Measurements from ENCODE around the gene ABCB8.

ABCB8 gene

DNA sequence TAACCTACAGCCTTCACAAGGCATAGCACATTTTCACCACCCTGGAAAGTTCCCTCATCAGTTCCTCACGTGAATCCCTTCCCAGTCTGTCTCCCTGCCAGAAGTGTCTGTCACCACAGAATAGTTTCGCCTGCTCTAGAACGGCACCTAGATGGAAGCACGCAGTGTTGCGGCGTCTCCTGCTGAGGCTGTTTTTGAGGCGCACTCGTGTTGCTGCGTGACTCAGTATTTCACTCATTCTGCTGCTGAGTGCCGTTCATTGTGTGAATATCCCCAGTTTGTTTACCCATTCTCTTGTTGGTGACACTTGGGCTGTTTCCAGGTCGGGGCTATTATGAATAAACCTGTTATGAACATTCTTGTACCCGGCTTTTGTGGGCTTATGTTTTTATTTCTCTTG lies 24.7 kb upstream of the ABCB8 start:
- DNase-seq (ENCODE audit: low read depth in 1 of 2, low spot score in 1 of 2) = no peak
- H3K27me3 ChIP-seq (ENCODE audit: insufficient read depth, poor library complexity, severe bottlenecking) = no peaks in the 10 kb centered on the region
- H3K27ac ChIP-seq (replicated peaks) = no peak overlapping the region
- no peak overlapping the region for H3K4me3 ChIP-seq (replicated peaks; ENCODE audit: insufficient read depth, low read length)
- TF ChIP-seq SPI1 (IDR thresholded peaks at IDR 0.05; ENCODE audit: borderline replicate concordance, low read depth) (no peak), GABPA (IDR thresholded peaks at IDR 0.05; ENCODE audit: low read depth) (no peak), POLR2AphosphoS5 (IDR thresholded peaks at IDR 0.05; ENCODE audit: low read depth) (no peak)
- TF ChIP-seq, protein P1, sequence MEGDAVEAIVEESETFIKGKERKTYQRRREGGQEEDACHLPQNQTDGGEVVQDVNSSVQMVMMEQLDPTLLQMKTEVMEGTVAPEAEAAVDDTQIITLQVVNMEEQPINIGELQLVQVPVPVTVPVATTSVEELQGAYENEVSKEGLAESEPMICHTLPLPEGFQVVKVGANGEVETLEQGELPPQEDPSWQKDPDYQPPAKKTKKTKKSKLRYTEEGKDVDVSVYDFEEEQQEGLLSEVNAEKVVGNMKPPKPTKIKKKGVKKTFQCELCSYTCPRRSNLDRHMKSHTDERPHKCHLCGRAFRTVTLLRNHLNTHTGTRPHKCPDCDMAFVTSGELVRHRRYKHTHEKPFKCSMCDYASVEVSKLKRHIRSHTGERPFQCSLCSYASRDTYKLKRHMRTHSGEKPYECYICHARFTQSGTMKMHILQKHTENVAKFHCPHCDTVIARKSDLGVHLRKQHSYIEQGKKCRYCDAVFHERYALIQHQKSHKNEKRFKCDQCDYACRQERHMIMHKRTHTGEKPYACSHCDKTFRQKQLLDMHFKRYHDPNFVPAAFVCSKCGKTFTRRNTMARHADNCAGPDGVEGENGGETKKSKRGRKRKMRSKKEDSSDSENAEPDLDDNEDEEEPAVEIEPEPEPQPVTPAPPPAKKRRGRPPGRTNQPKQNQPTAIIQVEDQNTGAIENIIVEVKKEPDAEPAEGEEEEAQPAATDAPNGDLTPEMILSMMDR (IDR thresholded peaks at IDR 0.05; ENCODE audit: insufficient read depth, low read length) = no peak
- TF ChIP-seq, protein P2, sequence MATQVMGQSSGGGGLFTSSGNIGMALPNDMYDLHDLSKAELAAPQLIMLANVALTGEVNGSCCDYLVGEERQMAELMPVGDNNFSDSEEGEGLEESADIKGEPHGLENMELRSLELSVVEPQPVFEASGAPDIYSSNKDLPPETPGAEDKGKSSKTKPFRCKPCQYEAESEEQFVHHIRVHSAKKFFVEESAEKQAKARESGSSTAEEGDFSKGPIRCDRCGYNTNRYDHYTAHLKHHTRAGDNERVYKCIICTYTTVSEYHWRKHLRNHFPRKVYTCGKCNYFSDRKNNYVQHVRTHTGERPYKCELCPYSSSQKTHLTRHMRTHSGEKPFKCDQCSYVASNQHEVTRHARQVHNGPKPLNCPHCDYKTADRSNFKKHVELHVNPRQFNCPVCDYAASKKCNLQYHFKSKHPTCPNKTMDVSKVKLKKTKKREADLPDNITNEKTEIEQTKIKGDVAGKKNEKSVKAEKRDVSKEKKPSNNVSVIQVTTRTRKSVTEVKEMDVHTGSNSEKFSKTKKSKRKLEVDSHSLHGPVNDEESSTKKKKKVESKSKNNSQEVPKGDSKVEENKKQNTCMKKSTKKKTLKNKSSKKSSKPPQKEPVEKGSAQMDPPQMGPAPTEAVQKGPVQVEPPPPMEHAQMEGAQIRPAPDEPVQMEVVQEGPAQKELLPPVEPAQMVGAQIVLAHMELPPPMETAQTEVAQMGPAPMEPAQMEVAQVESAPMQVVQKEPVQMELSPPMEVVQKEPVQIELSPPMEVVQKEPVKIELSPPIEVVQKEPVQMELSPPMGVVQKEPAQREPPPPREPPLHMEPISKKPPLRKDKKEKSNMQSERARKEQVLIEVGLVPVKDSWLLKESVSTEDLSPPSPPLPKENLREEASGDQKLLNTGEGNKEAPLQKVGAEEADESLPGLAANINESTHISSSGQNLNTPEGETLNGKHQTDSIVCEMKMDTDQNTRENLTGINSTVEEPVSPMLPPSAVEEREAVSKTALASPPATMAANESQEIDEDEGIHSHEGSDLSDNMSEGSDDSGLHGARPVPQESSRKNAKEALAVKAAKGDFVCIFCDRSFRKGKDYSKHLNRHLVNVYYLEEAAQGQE (IDR thresholded peaks at IDR 0.05; ENCODE audit: insufficient replicate concordance, low read depth) = no peak

DNA sequence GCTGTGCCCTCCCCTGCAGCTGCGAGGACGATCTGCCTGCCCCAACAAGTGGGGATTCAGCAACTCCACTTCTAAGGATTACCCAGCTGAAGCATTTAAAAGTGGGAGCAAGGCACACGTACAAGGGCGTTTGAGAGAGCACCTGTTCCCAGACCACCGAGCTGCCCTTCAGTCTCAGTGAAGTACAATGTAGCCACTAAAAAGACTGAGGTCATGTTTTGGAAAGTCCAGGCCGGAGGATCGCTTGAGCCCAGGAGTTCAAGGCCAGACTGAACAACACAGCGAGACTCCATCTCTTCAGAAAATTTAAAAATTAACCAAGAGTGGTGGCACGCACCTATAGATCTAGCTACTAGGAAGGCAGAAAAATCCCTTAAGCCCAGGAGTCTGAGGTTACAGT lies 22.7 kb upstream of the ABCB8 start:
- Histone ChIP-seq H3K4me3 (replicated peaks; ENCODE audit: insufficient read depth, low read length) (no peak overlapping the region), H3K27ac (replicated peaks) (no peak overlapping the region), H3K27me3 (ENCODE audit: insufficient read depth, poor library complexity, severe bottlenecking) (no peaks in the 10 kb centered on the region)
- no peak for DNase-seq (ENCODE audit: low read depth in 1 of 2, low spot score in 1 of 2)
- TF ChIP-seq SPI1 (IDR thresholded peaks at IDR 0.05; ENCODE audit: borderline replicate concordance, low read depth) (no peak), GABPA (IDR thresholded peaks at IDR 0.05; ENCODE audit: low read depth) (no peak), POLR2AphosphoS5 (IDR thresholded peaks at IDR 0.05; ENCODE audit: low read depth) (no peak)
- TF ChIP-seq, protein P1 (IDR thresholded peaks at IDR 0.05; ENCODE audit: insufficient read depth, low read length) = no peak
- TF ChIP-seq, protein P2 (IDR thresholded peaks at IDR 0.05; ENCODE audit: insufficient replicate concordance, low read depth) = no peak

DNA sequence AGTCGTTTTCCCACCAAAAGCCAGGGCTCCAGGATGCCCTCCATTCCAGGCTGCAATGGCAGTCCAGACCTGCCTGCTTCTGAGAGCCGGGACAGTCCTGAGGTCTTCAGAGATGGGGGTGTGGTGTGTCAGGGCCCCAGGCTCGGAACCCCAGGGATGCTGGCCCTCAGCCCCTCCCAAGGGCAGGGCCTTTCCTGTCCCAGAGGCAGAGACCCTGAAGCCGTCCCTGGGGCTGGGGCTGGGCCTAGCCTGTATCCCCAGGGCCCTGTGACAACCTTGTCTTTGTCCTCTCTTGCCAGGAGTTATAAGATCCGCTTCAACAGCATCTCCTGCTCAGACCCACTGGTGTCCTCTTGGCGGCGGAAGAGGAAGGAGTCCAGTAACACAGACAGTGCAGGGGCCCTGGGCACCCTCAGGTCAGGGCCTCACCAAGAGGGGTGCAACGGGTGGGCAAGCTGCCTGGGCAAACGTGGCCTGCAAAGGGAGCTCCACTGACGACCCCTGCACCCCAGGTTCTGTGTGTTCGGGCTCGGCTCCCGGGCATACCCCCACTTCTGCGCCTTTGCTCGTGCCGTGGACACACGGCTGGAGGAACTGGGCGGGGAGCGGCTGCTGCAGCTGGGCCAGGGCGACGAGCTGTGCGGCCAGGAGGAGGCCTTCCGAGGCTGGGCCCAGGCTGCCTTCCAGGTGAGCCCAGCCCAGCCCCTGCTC lies 21.5 kb upstream of the ABCB8 start:
- H3K27ac ChIP-seq (replicated peaks) = no peak overlapping the region
- no peak for DNase-seq (ENCODE audit: low read depth in 1 of 2, low spot score in 1 of 2)
- no peak overlapping the region for H3K4me3 ChIP-seq (replicated peaks; ENCODE audit: insufficient read depth, low read length)
- no peak for TF ChIP-seq SPI1 (IDR thresholded peaks at IDR 0.05; ENCODE audit: borderline replicate concordance, low read depth)
- TF ChIP-seq, protein P2 (IDR thresholded peaks at IDR 0.05; ENCODE audit: insufficient replicate concordance, low read depth) = no peak
- TF ChIP-seq, protein P1 (IDR thresholded peaks at IDR 0.05; ENCODE audit: insufficient read depth, low read length) = no peak
- TF ChIP-seq GABPA (IDR thresholded peaks at IDR 0.05; ENCODE audit: low read depth) = no peak
- no peak for TF ChIP-seq POLR2AphosphoS5 (IDR thresholded peaks at IDR 0.05; ENCODE audit: low read depth)
- H3K27me3 ChIP-seq (ENCODE audit: insufficient read depth, poor library complexity, severe bottlenecking) = no peaks in the 10 kb centered on the region
